ENCODE data around the gene NDE1. TPM values are rescaled to one million over a fixed set of nuclear protein-coding genes. Genes with fewer than 3 reads are reported as not detected.
A peak's percentile ranks its signal among the peaks of the same experiment; 100 is the strongest.

Gene NDE1
- total RNA-seq, 2 donors from 2014 or later = 11.2 to 37.9 TPM

DNA sequence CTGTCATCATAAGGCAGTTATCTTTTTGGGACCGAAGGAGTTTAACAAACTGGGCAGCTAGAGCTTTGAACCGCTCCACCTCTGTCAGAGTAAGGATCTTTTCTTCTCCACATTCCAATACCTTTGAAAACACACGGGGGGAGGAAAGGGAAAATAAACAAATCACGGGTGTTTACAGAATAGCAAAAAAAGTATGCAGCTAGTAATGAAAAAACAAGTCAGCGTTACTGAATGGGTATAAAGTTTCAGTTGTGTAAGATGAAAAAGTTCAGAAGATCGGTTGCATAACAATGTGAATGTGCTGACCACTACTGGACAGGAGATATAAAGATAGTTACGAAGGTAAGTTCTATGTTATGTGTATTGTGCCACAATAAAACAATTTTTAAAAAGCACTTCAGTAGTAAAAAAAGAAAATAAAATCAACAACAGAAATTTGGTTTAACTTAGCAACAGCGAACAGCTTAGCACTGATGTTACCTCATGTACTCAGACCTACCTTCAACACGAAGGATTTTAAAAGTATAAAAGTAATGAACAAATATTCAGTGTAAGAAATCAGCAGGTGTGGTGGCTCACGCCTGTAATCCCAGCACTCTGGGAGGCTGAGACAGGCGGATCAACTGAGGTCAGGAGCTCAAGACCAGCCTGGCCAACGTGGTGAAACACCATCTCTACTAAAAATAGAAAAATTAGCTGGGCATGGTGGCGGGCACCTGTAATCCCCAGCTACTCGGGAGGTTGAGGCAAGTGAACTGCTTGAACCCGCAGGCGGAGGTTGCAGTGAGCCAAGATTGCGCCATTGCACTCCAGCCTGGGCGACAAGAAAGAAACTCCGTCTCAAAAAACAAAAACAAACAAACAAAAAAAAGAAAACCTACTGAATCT lies 41.4 kb upstream of the NDE1 start:
- DNase-seq (no peak), ATAC-seq (no peak)
- Histone ChIP-seq H3K4me3 (no peak overlapping the region), H3K9me3 (no peaks in the 10 kb centered on the region), H3K27ac (no peak overlapping the region), H3K36me3 (replicated peaks in 1 of 2; ENCODE audit: insufficient read depth in 1 of 2, low read depth in 2 of 2) (peaks cover 9 to 21% of the 10 kb centered on the region in 2 donors), H3K27me3 (no peaks in the 10 kb centered on the region), H3K4me1 (peaks cover 10% of the 10 kb centered on the region)
- intact Hi-C loops (cut with DNase I) = no loop called here
- 82 to 85% methylated on average over 19 of the region's 19 CpGs for WGBS, 2 donors
- no peak for TF ChIP-seq POLR2A (IDR thresholded peaks at IDR 0.05)
- TF ChIP-seq, protein P1, sequence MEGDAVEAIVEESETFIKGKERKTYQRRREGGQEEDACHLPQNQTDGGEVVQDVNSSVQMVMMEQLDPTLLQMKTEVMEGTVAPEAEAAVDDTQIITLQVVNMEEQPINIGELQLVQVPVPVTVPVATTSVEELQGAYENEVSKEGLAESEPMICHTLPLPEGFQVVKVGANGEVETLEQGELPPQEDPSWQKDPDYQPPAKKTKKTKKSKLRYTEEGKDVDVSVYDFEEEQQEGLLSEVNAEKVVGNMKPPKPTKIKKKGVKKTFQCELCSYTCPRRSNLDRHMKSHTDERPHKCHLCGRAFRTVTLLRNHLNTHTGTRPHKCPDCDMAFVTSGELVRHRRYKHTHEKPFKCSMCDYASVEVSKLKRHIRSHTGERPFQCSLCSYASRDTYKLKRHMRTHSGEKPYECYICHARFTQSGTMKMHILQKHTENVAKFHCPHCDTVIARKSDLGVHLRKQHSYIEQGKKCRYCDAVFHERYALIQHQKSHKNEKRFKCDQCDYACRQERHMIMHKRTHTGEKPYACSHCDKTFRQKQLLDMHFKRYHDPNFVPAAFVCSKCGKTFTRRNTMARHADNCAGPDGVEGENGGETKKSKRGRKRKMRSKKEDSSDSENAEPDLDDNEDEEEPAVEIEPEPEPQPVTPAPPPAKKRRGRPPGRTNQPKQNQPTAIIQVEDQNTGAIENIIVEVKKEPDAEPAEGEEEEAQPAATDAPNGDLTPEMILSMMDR (IDR thresholded peaks at IDR 0.05) = no peak

DNA sequence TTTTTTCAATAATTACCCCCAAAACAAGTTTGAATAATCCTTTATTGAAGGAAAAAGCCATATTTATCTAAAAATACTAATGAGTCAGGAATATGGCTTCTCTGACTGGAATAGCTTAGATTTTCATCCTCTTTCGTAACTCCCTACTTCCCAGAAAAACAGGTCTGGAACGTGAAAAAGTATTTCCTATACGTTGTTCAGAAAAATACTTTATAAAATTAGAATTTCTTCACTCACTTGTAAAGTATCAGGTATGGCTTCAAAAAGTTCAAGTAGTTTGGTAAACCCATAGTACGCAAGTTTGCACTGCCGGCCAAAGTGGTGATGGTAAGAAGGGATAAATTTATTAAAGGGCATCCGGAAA lies 40.8 kb upstream of the NDE1 start:
- Histone ChIP-seq H3K9me3 (no peaks in the 10 kb centered on the region), H3K36me3 (replicated peaks in 1 of 2; ENCODE audit: insufficient read depth in 1 of 2, low read depth in 2 of 2) (peaks cover 9 to 24% of the 10 kb centered on the region in 2 donors), H3K27me3 (no peaks in the 10 kb centered on the region), H3K27ac (no peak overlapping the region), H3K4me1 (peaks cover 10% of the 10 kb centered on the region), H3K4me3 (no peak overlapping the region)
- TF ChIP-seq, protein P1 (IDR thresholded peaks at IDR 0.05) = no peak
- no peak for TF ChIP-seq POLR2A (IDR thresholded peaks at IDR 0.05)
- no peak for DNase-seq
- ATAC-seq = no peak
- 89 to 92% methylated on average over 6 of the region's 6 CpGs for WGBS, 2 donors
- intact Hi-C loops (cut with DNase I) = no loop called here

DNA sequence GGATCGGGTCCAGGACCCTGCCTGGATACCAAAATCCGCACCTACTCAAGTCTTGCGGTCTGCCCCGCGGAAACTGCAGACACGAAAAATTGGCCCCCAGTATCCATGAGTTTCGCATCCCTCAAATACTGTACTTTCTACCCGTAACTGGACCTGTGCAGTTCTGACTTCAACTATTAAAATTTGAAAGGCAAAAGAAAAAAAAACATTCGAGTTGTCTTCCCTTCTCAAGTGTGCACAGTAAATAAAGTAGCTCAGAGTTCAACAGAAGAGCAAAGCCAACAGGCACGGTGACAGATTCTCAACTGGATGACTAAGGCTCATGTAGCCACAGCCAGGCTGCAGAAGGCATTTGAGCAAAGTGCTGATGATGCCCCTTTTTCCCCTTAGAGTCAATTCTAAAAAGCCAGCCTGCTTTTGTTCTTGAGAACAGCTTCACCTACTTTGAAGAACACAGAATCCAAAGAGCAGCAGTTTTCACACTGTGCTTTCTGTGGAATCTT lies 39.6 kb upstream of the NDE1 start:
- peaks cover 9 to 29% of the 10 kb centered on the region in 2 donors for H3K36me3 ChIP-seq (replicated peaks in 1 of 2; ENCODE audit: insufficient read depth in 1 of 2, low read depth in 2 of 2)
- ATAC-seq = no peak
- intact Hi-C loops (cut with DNase I) = no loop called here
- TF ChIP-seq, protein P1 (IDR thresholded peaks at IDR 0.05) = no peak
- TF ChIP-seq POLR2A (IDR thresholded peaks at IDR 0.05) = no peak
- no peaks in the 10 kb centered on the region for H3K9me3 ChIP-seq
- 85% methylated on average over 10 of the region's 10 CpGs for WGBS, 2 donors
- no peak for DNase-seq
- no peak overlapping the region for H3K27ac ChIP-seq
- no peak overlapping the region for H3K4me3 ChIP-seq
- H3K4me1 ChIP-seq = peaks cover 10% of the 10 kb centered on the region
- no peaks in the 10 kb centered on the region for H3K27me3 ChIP-seq

DNA sequence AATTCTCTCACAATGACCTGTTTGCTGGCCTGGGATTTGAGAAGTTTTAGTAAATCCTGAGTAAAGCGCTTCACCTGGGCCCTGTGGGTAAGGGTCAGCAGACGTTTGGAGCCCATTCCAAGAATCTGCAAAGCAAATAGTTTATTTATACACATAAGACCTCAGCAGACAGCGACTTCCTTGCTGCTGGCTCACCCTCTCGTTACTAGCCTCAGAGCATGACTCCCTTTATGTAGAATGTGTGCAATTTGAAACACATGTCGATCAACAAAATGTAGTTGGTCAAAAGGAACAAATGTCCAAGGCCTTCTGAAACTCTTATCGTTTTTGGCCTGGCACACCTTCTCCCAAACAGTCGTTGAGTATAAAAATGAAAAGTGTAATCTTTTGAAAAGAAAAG lies 38.4 kb upstream of the NDE1 start:
- WGBS, 2 donors = 42 to 43% methylated on average over 7 of the region's 7 CpGs
- peaks cover 10% of the 10 kb centered on the region for H3K4me1 ChIP-seq
- TF ChIP-seq, protein P1 (IDR thresholded peaks at IDR 0.05) = no peak
- TF ChIP-seq POLR2A (IDR thresholded peaks at IDR 0.05) = no peak
- intact Hi-C loops (cut with DNase I) = no loop called here
- ATAC-seq (peak; percentile 51), DNase-seq (peak in 1 of 4 donors; percentile 26)
- peaks cover 9 to 39% of the 10 kb centered on the region in 2 donors for H3K36me3 ChIP-seq (replicated peaks in 1 of 2; ENCODE audit: insufficient read depth in 1 of 2, low read depth in 2 of 2)
- peak overlapping the region in 2 of 4 donors; percentile 49 to 69 for H3K27ac ChIP-seq
- H3K4me3 ChIP-seq = no peak overlapping the region
- no peaks in the 10 kb centered on the region for H3K9me3 ChIP-seq
- no peaks in the 10 kb centered on the region for H3K27me3 ChIP-seq
